ENCODE data around the gene ACYP1. TPM values are rescaled to one million over a fixed set of nuclear protein-coding genes. Genes with fewer than 3 reads are reported as not detected.
A peak's percentile ranks its signal among the peaks of the same experiment; 100 is the strongest.

ACYP1 gene
- total and polyA plus RNA-seq, 9 of the 15 experiments (the other 6 are each of a cell fraction or from before 2014, with no cell fraction given): 19.9 to 113 (median 52.3) TPM

GRCh38 chr14:75069121-75069810 lies 5.4 kb upstream of the ACYP1 start, which contains the start of gene ZC2HC1C (continued):
- TF ChIP-seq YY1 (IDR thresholded peaks at IDR 0.05; ENCODE audit: borderline replicate concordance in 1 of 3, control insufficient read depth in 1 of 3, extremely low read depth in 1 of 3, insufficient read depth in 3 of 3, insufficient read length in 1 of 3, insufficient replicate concordance in 2 of 3, low read depth in 1 of 3, low read length in 2 of 3): peak in 2 of 3 experiments; percentile 77 to 87
- no peak for TF ChIP-seq SMARCA5 (IDR thresholded peaks at IDR 0.05)
- no peak for TF ChIP-seq WHSC1 (IDR thresholded peaks at IDR 0.05; ENCODE audit: low read length)
- no peak for TF ChIP-seq BACH1 (tag; IDR thresholded peaks at IDR 0.05)
- TF ChIP-seq ZNF143 (CRISPR knock-in tag; IDR thresholded peaks at IDR 0.05): no peak
- no peak for TF ChIP-seq ZNF707 (CRISPR knock-in tag; conservative IDR thresholded peaks at IDR 0.05)
- peak in 1 of 3 experiments; percentile 41; a peak in 1 of 6 replicates for TF ChIP-seq ZBTB11 (CRISPR knock-in tag; IDR thresholded peaks at IDR 0.05)
- TF ChIP-seq ZNF347 (CRISPR knock-in tag; IDR thresholded peaks at IDR 0.05; ENCODE audit: low read depth): no peak
- TF ChIP-seq ZSCAN29 (IDR thresholded peaks at IDR 0.05): no peak
- TF ChIP-seq TOE1 (IDR thresholded peaks at IDR 0.05; ENCODE audit: borderline replicate concordance): no peak; the same call in 1 of the 2 replicates
- TF ChIP-seq TOE1 (CRISPR knock-in tag; IDR thresholded peaks at IDR 0.05; ENCODE audit: borderline replicate concordance, low read depth): no peak
- TF ChIP-seq ZKSCAN1 (IDR thresholded peaks at IDR 0.05; ENCODE audit: low read depth, low read length): 0 out of 2 replicates have a peak, but pooled peaks have one; percentile 31
- no peak for TF ChIP-seq NR1H2 (CRISPR knock-in tag; IDR thresholded peaks at IDR 0.05)
- 0 out of 2 replicates have a peak, but pooled peaks have one; percentile 8 for TF ChIP-seq THAP12 (CRISPR knock-in tag; IDR thresholded peaks at IDR 0.05)
- TF ChIP-seq SAP30 (IDR thresholded peaks at IDR 0.05; ENCODE audit: borderline replicate concordance, insufficient read depth, low read depth, low read length, poor library complexity, severe bottlenecking): peak; percentile 33
- no peak for TF ChIP-seq SPI1 (IDR thresholded peaks at IDR 0.05; ENCODE audit: borderline replicate concordance, low read depth, low read length)
- no peak for TF ChIP-seq U2AF1 (optimal IDR thresholded peaks at IDR 0.05; ENCODE audit: low read depth, low read length)
- peak; percentile 43; the same call in 1 of the 2 replicates for TF ChIP-seq KLF13 (tag; IDR thresholded peaks at IDR 0.05; ENCODE audit: borderline replicate concordance, low read depth)
- TF ChIP-seq IRF1 (CRISPR knock-in tag; IDR thresholded peaks at IDR 0.05; ENCODE audit: borderline replicate concordance): no peak
- TF ChIP-seq TRIM24 (IDR thresholded peaks at IDR 0.05): no peak
- TF ChIP-seq TCF7L2 (IDR thresholded peaks at IDR 0.05; ENCODE audit: low read depth, low read length): no peak
